HCT116 (cell line): Measurements from ENCODE around the gene RNPS1. TPM values are rescaled to one million over a fixed set of nuclear protein-coding genes. Genes with fewer than 3 reads are reported as not detected.

ENCODE experiments used
- ATAC-seq: fragments of 200-7000 bp; cut with Tn5 transposase; 2 replicates; pipeline ENCODE4 v1.9.1; 2020; ENCODE audit warnings: mild to moderate bottlenecking, moderate library complexity
- BruUV-seq: library from RNA; stranded (reverse); fragments of 400-500 nt; replicated peaks from 2 replicates; lab custom pipeline; 2021; lab: Mats Ljungman, UMichigan
- CTCF ChIA-PET: fragments of 300-600 bp; sonication (Branson Sonifier 250); formaldehyde crosslinking; loops from one replicate; lab custom pipeline; 2021; ENCODE audit warnings: antibody characterized with exemption; lab: Charles Lee
- POLR2A ChIA-PET: fragments of 300-600, 350-600 bp; sonication (Branson Sonifier 250); formaldehyde crosslinking; loops from one replicate; lab custom pipeline; 2021; ENCODE audit warnings: antibody characterized with exemption; lab: Charles Lee
- RAD21 ChIA-PET, 2 experiments: fragments of 300-600 bp; sonication (Branson Sonifier 250); formaldehyde crosslinking; loops; one replicate each; lab custom pipeline; 2023; ENCODE audit warnings: low total read pairs in 2 of 2; ENCODE audit not compliant: uncharacterized antibody in 2 of 2, unreplicated experiment in 2 of 2, low non-redundant PET in 1 of 2; lab: Charles Lee
- DNase-seq: peaks from one replicate; pipeline ENCODE4 v3.0.0-alpha.2; 2010; ENCODE audit warnings: low read depth, low spot score
- H2AFZ ChIP-seq: fragments of 200-600 bp; shearing (Covaris generic), sonication (generic); 2 replicates; pipeline ENCODE4 v1.6.1; 2017; ENCODE audit warnings: low read depth, mixed run types, mixed read lengths, antibody characterized with exemption, low read length; ENCODE audit not compliant: poor library complexity, severe bottlenecking
- H3K27ac ChIP-seq: 2 replicates; pipeline ENCODE4 v1.5.1; 2012; ENCODE audit warnings: low read depth, low read length
- H3K27me3 ChIP-seq: fragments of 200-600 bp; sonication (generic); 2 replicates; pipeline ENCODE4 v1.6.1; 2016; ENCODE audit warnings: mixed run types, low read length, mixed read lengths; ENCODE audit not compliant: insufficient read depth
- H3K36me3 ChIP-seq, 2 experiments: fragments of 200-500 bp in 1 of 2; fragments of 200-600 bp in 1 of 2; sonication (Bioruptor generic) in 1 of 2; sonication (generic) in 1 of 2; 2 replicates each; pipeline versions ENCODE4 v1.5.1 to v1.6.1; 2014 to 2016; ENCODE audit warnings: low read length in 2 of 2, inconsistent platforms in 1 of 2, mixed read lengths in 1 of 2, mixed run types in 1 of 2; ENCODE audit not compliant: insufficient read depth in 2 of 2, control insufficient read depth in 1 of 2
- H3K4me1 ChIP-seq, 2 experiments: fragments of 200-600 bp in 1 of 2; sonication (generic) in 1 of 2; 2 replicates each; pipeline versions ENCODE4 v1.5.1 to v1.6.1; 2012 to 2017; ENCODE audit warnings: low read length in 2 of 2, inconsistent platforms in 1 of 2, mild to moderate bottlenecking in 1 of 2, mixed read lengths in 1 of 2, mixed run types in 1 of 2, moderate library complexity in 1 of 2; ENCODE audit not compliant: insufficient read depth in 2 of 2, control insufficient read depth in 1 of 2
- H3K4me2 ChIP-seq: fragments of 200-600 bp; sonication (generic); 2 replicates; pipeline ENCODE4 v1.6.1; 2017; ENCODE audit warnings: mixed run types, low read length, mixed read lengths
- H3K4me3 ChIP-seq, 2 experiments: fragments of 200-600 bp in 1 of 2; sonication (generic) in 1 of 2; replicated peaks in 1 of 2; 2 replicates each; pipeline ENCODE4 v1.5.1; 2011 to 2016; ENCODE audit warnings: low read length in 2 of 2, control low read depth in 1 of 2, low read depth in 1 of 2, mild to moderate bottlenecking in 1 of 2, mixed read lengths in 1 of 2, mixed run types in 1 of 2
- H3K79me2 ChIP-seq: fragments of 200-600 bp; sonication (generic); 2 replicates; pipeline ENCODE4 v1.6.1; 2017; ENCODE audit warnings: mild to moderate bottlenecking, mixed run types, low read length, moderate library complexity, mixed read lengths; ENCODE audit not compliant: insufficient read depth
- H3K9ac ChIP-seq: fragments of 200-600 bp; sonication (generic); 2 replicates; pipeline ENCODE4 v1.6.1; 2016; ENCODE audit warnings: low read length, mixed read lengths
- H3K9me2 ChIP-seq: fragments of 200-600 bp; sonication (generic), shearing (Covaris generic); 2 replicates; pipeline ENCODE4 v1.6.1; 2017; ENCODE audit warnings: mixed run types, mild to moderate bottlenecking, moderate library complexity; ENCODE audit not compliant: insufficient read depth
- H3K9me3 ChIP-seq, 2 experiments: fragments of 200-500 bp in 1 of 2; fragments of 200-600 bp in 1 of 2; sonication (Bioruptor generic) in 1 of 2; sonication (generic) in 1 of 2; 2 replicates each; pipeline ENCODE4 v1.6.1; 2014 to 2017; ENCODE audit warnings: low read length in 2 of 2, mixed read lengths in 2 of 2, inconsistent platforms in 1 of 2, low read depth in 1 of 2, mild to moderate bottlenecking in 1 of 2, mixed run types in 1 of 2, moderate library complexity in 1 of 2; ENCODE audit not compliant: control insufficient read depth in 1 of 2, insufficient read depth in 1 of 2
- H4K20me1 ChIP-seq: fragments of 200-600 bp; sonication (generic), shearing (Covaris generic); 2 replicates; pipeline ENCODE4 v1.6.1; 2017; ENCODE audit warnings: mixed run types, mild to moderate bottlenecking, moderate library complexity; ENCODE audit not compliant: insufficient read depth
- CBX3 ChIP-seq: IDR thresholded peaks from 2 replicates; pipeline ENCODE4 v1.6.1; 2012; ENCODE audit warnings: low read depth
- ELF1 ChIP-seq: IDR thresholded peaks from 2 replicates; pipeline ENCODE4 v1.6.1; 2012; ENCODE audit warnings: low read depth, borderline replicate concordance
- FOSL1 ChIP-seq: IDR thresholded peaks from 2 replicates; pipeline ENCODE4 v1.6.1; 2012; ENCODE audit warnings: low read depth
- JUND ChIP-seq: IDR thresholded peaks from 2 replicates; pipeline ENCODE4 v1.6.1; 2012
- POLR2A ChIP-seq: IDR thresholded peaks from 2 replicates; pipeline ENCODE4 v1.7.0; 2011; ENCODE audit warnings: borderline replicate concordance; ENCODE audit not compliant: insufficient read depth, insufficient read length; ENCODE audit errors: extremely low read depth
- RAD21 ChIP-seq: IDR thresholded peaks from 2 replicates; pipeline ENCODE4 v1.6.1; 2012; ENCODE audit warnings: low read depth, mild to moderate bottlenecking
- SRF ChIP-seq: IDR thresholded peaks from 2 replicates; pipeline ENCODE4 v1.6.1; 2012; ENCODE audit warnings: low read depth
- TCF7L2 ChIP-seq: IDR thresholded peaks from 2 replicates; pipeline ENCODE4 v1.7.0; 2011; ENCODE audit warnings: borderline replicate concordance, inconsistent platforms; ENCODE audit not compliant: insufficient read depth, insufficient read length; ENCODE audit errors: extremely low read depth
- YY1 ChIP-seq: IDR thresholded peaks from 2 replicates; pipeline ENCODE4 v1.6.1; 2011; ENCODE audit warnings: low read length, low read depth, moderate library complexity, mild to moderate bottlenecking; ENCODE audit not compliant: insufficient replicate concordance; ENCODE audit errors: extremely low read depth
- ZBTB33 ChIP-seq: IDR thresholded peaks from 2 replicates; pipeline ENCODE4 v1.6.1; 2011; ENCODE audit warnings: mild to moderate bottlenecking, low read length, moderate library complexity; ENCODE audit not compliant: insufficient replicate concordance; ENCODE audit errors: extremely low read depth
- ZNF274 ChIP-seq: fragments of 200-500 bp; sonication (Bioruptor generic); IDR thresholded peaks from 2 replicates; pipeline ENCODE4 v1.6.1; 2014; ENCODE audit warnings: mild to moderate bottlenecking, low read depth, low read length, inconsistent platforms
- intact Hi-C: fragments of 100-400 bp; cut with micrococcal nuclease; formaldehyde crosslinking; loops from 2 replicates; pipeline ENCODE4 v1.10.0; 2022
- total RNA-seq: library from RNA; stranded (reverse); gene quantifications from one replicate; pipeline ENCODE4 v1.2.1, GENCODE V29; 2021; ENCODE audit not compliant: unreplicated experiment
- TF ChIP-seq, protein P1 (sequence below): IDR thresholded peaks from 2 replicates; pipeline ENCODE4 v1.6.1; 2012; ENCODE audit warnings: low read depth

The RNPS1 gene
- total RNA-seq, 1 experiment from 2014 or later, result 257 TPM

DNA sequence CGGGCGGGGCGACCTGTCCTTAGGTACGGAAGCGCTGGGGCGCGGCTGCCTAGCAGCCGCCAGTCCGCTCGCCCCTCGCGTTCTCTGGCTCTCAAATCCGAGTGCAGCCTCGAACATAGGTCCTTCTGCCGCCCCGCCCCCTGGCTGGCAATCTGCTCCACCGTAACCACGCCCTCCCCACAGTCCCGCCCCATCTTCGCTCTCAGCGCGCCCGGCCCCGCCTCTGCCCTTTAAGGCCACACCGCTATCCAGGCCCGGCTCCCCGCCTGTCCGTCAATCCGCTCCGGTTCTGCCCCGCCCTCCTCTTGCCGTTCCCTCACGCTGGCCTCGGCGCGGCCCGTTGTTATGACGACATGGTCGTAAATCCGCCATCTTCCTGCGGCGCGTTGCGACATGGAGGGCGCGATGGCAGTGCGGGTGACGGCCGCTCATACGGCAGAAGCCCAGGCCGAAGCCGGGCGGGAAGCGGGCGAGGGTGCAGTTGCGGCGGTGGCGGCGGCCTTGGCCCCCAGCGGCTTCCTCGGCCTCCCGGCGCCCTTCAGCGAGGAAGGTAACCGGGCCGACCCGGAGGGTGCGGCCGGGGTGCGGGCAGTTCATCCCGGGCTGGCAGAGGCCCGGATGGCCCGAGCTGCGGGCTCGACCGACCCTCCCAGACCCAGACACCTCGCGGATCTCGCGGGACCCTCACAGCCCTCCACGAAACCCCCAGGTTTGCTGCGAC is 44.5 kb downstream of the RNPS1 start, which contains the start of gene E4F1 (continued):
- TF ChIP-seq ZNF274, result no peak
- peak; percentile 91 for TF ChIP-seq YY1
- TF ChIP-seq RAD21, result no peak
- no peak for TF ChIP-seq JUND
- no peak for TF ChIP-seq FOSL1
- TF ChIP-seq, all 23 proteins: peak for 10

GRCh38 chr16:2216330-2216729 is 51.6 kb downstream of the RNPS1 start:
- H3K4me1 ChIP-seq, result peaks cover 23 to 37% of the 10 kb centered on the region in 2 experiments
- DNase-seq, result no peak
- no peaks in the 10 kb centered on the region for H3K27me3 ChIP-seq
- no peak for ATAC-seq
- peak overlapping the region; percentile 93 for H3K4me2 ChIP-seq
- no peak overlapping the region for H2AFZ ChIP-seq
- peaks cover 28% of the 10 kb centered on the region for H3K79me2 ChIP-seq
- peak overlapping the region; percentile 56 to 67 for H3K4me3 ChIP-seq
- peaks cover 0 to 14% of the 10 kb centered on the region in 2 experiments; a peak in 1 of 4 replicates for H3K36me3 ChIP-seq
- peaks cover 9% of the 10 kb centered on the region; the same call in 1 of the 2 replicates for H4K20me1 ChIP-seq
- ChIA-PET CTCF (interaction anchor here (2.3 kb wide), 1 partner anchor 35 kb away, joined by 13 read pairs; the partner anchor contains the start of gene ECI1), POLR2A (interaction anchor here (1.0 to 2.7 kb wide), 6 partner anchors 10 to 252 kb away, joined by 3 to 17 read pairs (median 6); partner anchors contain the start of genes ECI1, MLST8 and RPS2), RAD21 (no interaction called here)
- H3K27ac ChIP-seq, result peak overlapping the region; percentile 91
- H3K9me2 ChIP-seq, result no peaks in the 10 kb centered on the region
- H3K9ac ChIP-seq, result peak overlapping the region; percentile 93
- no peaks in the 10 kb centered on the region for H3K9me3 ChIP-seq
- TF ChIP-seq ELF1, result no peak
- TF ChIP-seq ZBTB33, result no peak
- TF ChIP-seq, protein P1, sequence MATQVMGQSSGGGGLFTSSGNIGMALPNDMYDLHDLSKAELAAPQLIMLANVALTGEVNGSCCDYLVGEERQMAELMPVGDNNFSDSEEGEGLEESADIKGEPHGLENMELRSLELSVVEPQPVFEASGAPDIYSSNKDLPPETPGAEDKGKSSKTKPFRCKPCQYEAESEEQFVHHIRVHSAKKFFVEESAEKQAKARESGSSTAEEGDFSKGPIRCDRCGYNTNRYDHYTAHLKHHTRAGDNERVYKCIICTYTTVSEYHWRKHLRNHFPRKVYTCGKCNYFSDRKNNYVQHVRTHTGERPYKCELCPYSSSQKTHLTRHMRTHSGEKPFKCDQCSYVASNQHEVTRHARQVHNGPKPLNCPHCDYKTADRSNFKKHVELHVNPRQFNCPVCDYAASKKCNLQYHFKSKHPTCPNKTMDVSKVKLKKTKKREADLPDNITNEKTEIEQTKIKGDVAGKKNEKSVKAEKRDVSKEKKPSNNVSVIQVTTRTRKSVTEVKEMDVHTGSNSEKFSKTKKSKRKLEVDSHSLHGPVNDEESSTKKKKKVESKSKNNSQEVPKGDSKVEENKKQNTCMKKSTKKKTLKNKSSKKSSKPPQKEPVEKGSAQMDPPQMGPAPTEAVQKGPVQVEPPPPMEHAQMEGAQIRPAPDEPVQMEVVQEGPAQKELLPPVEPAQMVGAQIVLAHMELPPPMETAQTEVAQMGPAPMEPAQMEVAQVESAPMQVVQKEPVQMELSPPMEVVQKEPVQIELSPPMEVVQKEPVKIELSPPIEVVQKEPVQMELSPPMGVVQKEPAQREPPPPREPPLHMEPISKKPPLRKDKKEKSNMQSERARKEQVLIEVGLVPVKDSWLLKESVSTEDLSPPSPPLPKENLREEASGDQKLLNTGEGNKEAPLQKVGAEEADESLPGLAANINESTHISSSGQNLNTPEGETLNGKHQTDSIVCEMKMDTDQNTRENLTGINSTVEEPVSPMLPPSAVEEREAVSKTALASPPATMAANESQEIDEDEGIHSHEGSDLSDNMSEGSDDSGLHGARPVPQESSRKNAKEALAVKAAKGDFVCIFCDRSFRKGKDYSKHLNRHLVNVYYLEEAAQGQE, result no peak
- TF ChIP-seq YY1, result no peak
- no peak for TF ChIP-seq FOSL1
- TF ChIP-seq POLR2A, result no peak
- no peak for TF ChIP-seq CBX3
- no peak for TF ChIP-seq SRF
- no peak for TF ChIP-seq TCF7L2
- intact Hi-C loops, result no loop called here
- BruUV-seq, result no TSS peak
